LNCAP (cell line): ENCODE measurements around the gene UBAP1.

ENCODE experiments used
- TF ChIP-seq, protein P1 (sequence below): fragments of 450-650 bp; IDR thresholded peaks from 2 replicates; pipeline ENCODE4 v1.5.1; 2017; ENCODE audit warnings: mild to moderate bottlenecking

UBAP1 gene

DNA sequence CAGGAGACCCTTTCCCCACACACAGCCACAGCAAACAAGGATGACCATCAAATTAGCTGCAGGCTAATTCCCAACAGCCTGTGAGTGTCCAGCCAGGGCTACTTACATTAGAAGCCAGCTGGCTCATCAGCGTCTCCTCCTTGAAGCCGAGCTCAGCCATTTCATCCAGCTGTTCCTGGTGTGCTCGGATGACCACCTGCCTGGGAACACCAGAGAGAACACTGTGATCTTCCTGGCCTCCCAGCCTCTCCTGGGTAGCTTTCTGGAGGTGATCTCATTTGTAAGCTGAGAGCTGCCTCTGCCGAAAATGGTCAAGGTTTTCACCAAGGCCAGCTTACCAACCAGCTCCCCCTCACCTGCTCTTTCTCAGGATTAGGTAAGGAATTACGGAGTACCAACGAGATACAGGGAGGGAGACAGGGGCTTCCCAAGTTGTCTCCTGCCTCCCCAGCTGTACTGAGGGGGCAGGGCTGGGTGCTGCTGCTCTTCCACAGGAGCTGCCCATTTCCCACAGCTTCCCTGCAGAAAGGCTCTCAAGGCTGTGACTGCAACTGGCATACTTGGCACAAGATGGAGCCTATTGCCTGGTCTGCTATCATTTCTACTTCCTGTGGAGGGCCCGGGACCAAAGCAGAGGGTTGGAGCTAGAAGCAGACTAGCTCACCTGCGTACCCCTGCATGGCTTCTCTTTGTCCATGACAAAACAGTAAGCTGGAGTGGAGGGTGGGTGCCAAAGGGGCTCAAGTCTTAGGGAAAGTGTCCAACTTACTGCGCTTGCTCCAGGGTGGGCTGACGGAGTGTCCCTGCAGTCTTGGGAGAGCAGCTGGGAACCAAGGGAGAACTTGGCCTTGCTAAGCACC lies 76.4 kb downstream of the UBAP1 start:
- TF ChIP-seq, protein P1, sequence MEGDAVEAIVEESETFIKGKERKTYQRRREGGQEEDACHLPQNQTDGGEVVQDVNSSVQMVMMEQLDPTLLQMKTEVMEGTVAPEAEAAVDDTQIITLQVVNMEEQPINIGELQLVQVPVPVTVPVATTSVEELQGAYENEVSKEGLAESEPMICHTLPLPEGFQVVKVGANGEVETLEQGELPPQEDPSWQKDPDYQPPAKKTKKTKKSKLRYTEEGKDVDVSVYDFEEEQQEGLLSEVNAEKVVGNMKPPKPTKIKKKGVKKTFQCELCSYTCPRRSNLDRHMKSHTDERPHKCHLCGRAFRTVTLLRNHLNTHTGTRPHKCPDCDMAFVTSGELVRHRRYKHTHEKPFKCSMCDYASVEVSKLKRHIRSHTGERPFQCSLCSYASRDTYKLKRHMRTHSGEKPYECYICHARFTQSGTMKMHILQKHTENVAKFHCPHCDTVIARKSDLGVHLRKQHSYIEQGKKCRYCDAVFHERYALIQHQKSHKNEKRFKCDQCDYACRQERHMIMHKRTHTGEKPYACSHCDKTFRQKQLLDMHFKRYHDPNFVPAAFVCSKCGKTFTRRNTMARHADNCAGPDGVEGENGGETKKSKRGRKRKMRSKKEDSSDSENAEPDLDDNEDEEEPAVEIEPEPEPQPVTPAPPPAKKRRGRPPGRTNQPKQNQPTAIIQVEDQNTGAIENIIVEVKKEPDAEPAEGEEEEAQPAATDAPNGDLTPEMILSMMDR, result no peak

DNA sequence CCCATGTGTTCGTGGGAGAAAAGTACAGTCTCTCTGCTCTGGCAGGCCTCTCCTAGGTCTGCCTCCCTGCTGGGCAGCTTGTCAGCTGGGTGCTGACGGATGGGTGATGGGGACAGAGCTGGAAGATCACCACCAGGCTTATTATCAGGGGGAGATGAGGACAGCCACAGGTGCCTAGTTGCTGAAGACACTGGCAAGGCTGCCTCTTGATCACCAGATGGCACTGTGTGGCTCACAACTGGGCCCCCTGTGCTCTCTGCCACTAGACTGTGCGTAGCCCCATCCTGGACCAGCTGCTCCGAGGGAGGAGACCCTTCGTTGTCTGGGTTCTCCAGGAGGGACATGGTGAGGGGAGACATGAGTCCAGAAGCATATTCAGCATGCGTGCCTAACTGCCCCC lies 77.3 kb downstream of the UBAP1 start:
- TF ChIP-seq, protein P1, result peak; percentile 33; the same call in 1 of the 2 replicates

DNA sequence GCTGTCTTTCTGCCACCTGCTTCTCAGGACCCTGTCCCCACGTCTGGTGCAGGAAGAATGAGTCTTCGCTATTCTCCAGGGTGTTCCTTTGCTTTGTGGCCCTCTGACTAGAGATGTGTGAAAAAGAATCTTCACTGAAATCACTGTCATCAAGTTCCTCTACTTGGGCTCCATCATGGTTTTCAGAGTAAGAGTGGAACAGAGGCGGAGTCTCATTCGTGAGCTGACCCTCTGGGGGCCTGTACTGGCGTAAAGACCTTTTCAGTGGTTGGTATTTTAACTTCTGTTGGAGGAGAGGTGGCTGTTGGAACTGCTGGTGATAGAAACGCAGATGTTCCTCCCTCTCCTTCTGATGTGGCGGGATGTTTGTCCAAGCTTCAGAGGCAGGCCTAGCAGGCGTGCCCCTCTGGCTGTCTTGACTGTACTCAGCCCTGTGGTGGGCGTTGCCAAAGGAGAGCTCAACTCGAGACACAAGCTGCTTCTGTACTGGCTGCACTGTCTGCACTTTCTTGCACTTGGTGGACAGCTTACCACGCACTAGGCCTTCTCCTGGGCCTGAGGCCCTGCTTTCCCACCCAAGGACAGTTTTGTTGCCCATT lies 78.2 kb downstream of the UBAP1 start:
- TF ChIP-seq, protein P1, result no peak

DNA sequence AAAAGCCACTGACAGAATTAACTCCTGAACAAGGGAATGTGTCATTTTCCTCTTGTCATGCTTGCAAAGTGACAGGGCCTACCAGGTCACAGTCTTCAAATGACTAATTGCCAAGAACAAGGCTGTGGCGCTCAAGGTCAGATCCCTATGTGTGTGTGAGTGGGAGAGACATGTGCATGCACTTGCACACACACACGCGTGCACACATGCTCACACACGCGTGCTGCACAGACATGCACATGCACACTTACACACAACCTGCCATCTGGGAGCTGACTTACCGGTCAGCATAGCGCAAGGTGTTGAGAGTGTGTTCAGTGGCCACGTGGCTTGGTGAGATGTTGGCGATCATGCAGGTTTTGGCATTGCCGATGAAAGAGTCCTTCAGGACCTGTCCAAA lies 80.5 kb downstream of the UBAP1 start:
- TF ChIP-seq, protein P1, result no peak

DNA sequence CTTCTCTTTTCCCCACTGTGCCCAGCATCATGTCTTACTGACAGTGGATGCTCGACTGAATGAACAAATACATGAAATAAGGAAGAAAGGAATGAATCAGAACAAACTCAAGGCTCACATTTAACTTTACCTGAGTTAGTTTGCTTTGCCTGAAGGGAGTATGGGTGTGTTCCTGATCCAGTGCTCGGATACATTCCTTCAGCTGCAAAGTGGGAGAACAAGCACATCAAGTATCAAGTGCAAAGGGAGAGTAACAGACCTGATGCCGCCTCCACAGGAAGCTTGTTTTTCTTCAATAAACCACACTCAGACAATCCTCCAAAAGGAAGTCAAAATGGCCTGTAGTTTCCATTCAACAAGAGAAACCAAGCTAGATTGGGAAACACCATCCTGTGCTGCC lies 84.1 kb downstream of the UBAP1 start:
- TF ChIP-seq, protein P1, result no peak

DNA sequence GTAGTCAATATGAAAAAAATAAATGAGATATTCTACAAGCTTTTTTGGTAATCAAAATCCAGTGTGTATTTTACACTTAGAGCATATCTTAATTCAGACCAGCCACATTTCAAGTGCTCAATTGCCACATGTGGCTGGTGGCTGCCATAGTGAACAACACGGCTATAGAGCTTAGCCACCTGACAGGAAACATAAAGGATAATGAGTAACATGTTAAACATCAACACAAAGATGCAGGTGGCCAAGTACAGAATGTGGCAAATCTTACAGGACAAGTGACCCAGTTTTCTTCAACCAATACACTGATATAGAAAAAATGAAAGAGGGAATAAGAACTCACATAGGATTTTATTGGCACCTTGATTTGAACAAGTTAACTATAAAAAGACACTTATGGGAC lies 88.8 kb downstream of the UBAP1 start:
- TF ChIP-seq, protein P1, result no peak

DNA sequence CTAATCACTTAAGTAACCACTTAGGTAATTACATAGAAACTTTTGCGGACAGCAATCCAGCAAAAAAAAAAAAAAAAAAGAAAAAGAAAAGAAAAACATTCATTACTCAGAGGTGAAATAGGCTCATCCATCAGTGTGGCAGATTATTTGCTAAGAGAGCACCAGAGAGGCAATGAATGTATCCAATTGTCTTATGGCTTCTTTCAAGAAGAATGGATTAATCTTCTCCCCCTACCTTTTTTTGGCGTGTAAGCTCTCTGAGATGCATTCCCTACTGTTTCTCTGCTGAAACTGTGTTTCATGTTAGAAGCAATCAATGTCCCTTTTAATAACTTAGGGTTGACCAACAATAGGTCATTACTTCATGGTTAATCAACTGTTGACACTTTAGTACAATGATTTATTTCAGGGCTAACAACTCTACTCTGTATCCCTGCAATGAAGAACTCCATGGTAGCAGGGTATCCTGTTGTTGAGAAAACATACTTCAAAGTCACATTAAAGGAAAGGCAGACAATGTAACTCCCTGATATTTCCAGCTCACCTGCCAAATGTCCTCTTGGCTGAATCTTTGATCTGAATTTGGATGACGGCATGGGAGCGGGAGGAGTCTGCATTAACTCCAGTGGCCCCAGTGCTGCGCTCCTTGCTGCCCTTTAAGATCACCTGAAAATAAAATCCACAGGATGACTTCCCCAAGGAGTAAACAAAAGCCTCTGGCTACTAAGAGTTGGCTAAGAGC lies 92.6 kb downstream of the UBAP1 start:
- TF ChIP-seq, protein P1, result no peak
